GM12891 (cell line): ENCODE results near the gene ELOVL6.

Experiments
- POLR2A ChIP-seq: IDR thresholded peaks from 2 replicates; pipeline ENCODE4 v1.6.1; 2011; ENCODE audit warnings: low read depth, low read length, control low read depth
- TAF1 ChIP-seq: IDR thresholded peaks from 2 replicates; pipeline ENCODE4 v1.6.1; 2011; ENCODE audit warnings: low read depth, low read length, control low read depth

DNA sequence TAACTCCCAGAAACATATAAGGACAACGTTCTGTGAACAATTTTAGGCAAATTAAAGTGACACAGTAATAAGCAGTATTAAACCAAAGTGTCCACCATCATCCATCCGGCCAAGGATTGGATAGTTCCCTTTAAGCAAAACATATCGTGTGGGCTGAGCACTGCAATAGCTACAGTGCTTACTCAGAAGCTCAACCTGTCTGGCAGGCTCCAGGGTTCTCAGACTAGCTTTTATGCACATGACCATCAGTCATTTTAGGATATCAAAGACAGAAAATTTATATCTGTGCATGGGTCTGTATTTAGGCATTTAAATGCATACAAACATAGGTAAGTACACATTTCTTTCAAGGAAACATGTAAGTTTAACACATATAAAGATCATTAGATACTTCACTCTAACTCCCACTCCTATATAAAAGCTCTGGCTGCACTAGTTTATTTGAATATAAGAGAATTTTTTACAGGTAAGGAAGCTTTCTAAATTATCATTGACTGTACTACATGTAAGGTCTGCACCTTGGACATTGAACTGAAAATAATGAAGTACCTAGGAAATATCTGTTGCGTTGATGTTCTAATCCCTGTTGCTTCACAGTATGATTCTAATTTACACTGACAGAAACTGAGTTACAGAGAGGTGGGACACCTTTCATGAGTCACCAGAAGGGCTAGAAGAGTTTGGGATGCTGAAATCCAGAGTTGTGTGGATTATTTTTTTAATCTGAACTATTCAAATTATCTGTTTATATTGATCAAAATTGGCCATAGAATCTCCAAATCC, 67.6 kb downstream of the ELOVL6 start:
- no peak for TF ChIP-seq TAF1
- TF ChIP-seq POLR2A: no peak
